CD8-positive, alpha-beta memory T cell (primary cell): ENCODE results near the gene BCAN. TPM values are rescaled to one million over a fixed set of nuclear protein-coding genes. Genes with fewer than 3 reads are reported as not detected.
A peak's percentile ranks its signal among the peaks of the same experiment; 100 is the strongest.

Experiments used
- CTCF ChIA-PET: fragments of 350-600 bp; sonication (Branson Sonifier 250); formaldehyde crosslinking; loops from one replicate; lab custom pipeline; 2021; ENCODE audit warnings: antibody characterized with exemption; lab: Charles Lee
- POLR2A ChIA-PET: fragments of 350-600 bp; sonication (Branson Sonifier 250); formaldehyde crosslinking; loops from one replicate; lab custom pipeline; 2021; ENCODE audit warnings: antibody characterized with exemption; lab: Charles Lee
- DNase-seq, 5 donors: peaks; one replicate each; pipeline versions ENCODE4 v3.0.0 to v3.0.0-alpha.2; 2020 to 2022; ENCODE audit warnings: mixed read lengths in 1 of 5
- H3K27ac ChIP-seq: one replicate; pipeline ENCODE4 v1.7.0; 2013; ENCODE audit warnings: low read depth, mild to moderate bottlenecking, low read length, moderate library complexity
- H3K27me3 ChIP-seq: 2 replicates; pipeline ENCODE4 v1.7.0; 2013; ENCODE audit warnings: low read length, mild to moderate bottlenecking; ENCODE audit not compliant: insufficient read depth, poor library complexity, severe bottlenecking
- H3K36me3 ChIP-seq: 2 replicates; pipeline ENCODE4 v1.7.0; 2013; ENCODE audit warnings: mild to moderate bottlenecking, low read length, moderate library complexity; ENCODE audit not compliant: insufficient read depth
- H3K4me1 ChIP-seq: 2 replicates; pipeline ENCODE4 v1.7.0; 2013; ENCODE audit warnings: mild to moderate bottlenecking, low read length, moderate library complexity; ENCODE audit not compliant: insufficient read depth
- H3K4me3 ChIP-seq: 2 replicates; pipeline ENCODE4 v1.7.0; 2013; ENCODE audit warnings: mild to moderate bottlenecking, low read length
- H3K9me3 ChIP-seq: 2 replicates; pipeline ENCODE4 v1.7.0; 2013; ENCODE audit warnings: mild to moderate bottlenecking, low read length
- H3K27ac Mint-ChIP-seq, 8 donors: one replicate each; pipeline ENCODE4 v1.8.0; 2020 to 2021; ENCODE audit warnings: mixed read lengths in 8 of 8, mild to moderate bottlenecking in 6 of 8, inconsistent platforms in 3 of 8, moderate library complexity in 3 of 8
- H3K27me3 Mint-ChIP-seq, 2 donors: one replicate each; pipeline ENCODE4 v1.8.0; 2020 to 2021; ENCODE audit warnings: mixed read lengths in 2 of 2, mild to moderate bottlenecking in 1 of 2, moderate library complexity in 1 of 2
- H3K36me3 Mint-ChIP-seq, 3 donors: one replicate each; pipeline ENCODE4 v1.8.0; 2020 to 2021; ENCODE audit warnings: mixed read lengths in 3 of 3, inconsistent platforms in 1 of 3, mild to moderate bottlenecking in 1 of 3
- H3K4me1 Mint-ChIP-seq, 3 donors: one replicate each; pipeline ENCODE4 v1.8.0; 2020 to 2021; ENCODE audit warnings: mixed read lengths in 3 of 3, inconsistent platforms in 1 of 3, mild to moderate bottlenecking in 1 of 3
- H3K4me3 Mint-ChIP-seq, 7 donors: one replicate each; pipeline ENCODE4 v1.8.0; 2020 to 2021; ENCODE audit warnings: mixed read lengths in 7 of 7, mild to moderate bottlenecking in 6 of 7, moderate library complexity in 4 of 7, inconsistent platforms in 2 of 7
- H3K9me3 Mint-ChIP-seq, 5 donors: one replicate each; pipeline ENCODE4 v1.8.0; 2020 to 2022; ENCODE audit warnings: mixed read lengths in 5 of 5, mild to moderate bottlenecking in 3 of 5, moderate library complexity in 2 of 5, inconsistent platforms in 1 of 5
- polyA plus RNA-seq: library from polyadenylated mRNA; unstranded; fragments of 300-500 nt; fragmentation: Illumina TruSeq; gene quantifications from one replicate; pipeline ENCODE4 v1.2.3, GENCODE V29; 2021
- total RNA-seq, 2 experiments: library from RNA; stranded (reverse); gene quantifications; one replicate each; pipeline ENCODE4 v1.2.3, GENCODE V29; 2021

BCAN gene
- not detected for total RNA-seq
- not detected for polyA plus RNA-seq

GRCh38 chr1:156641761-156642264 is at the start of gene BCAN:
Gene BCAN (plus strand): TSS chr1:156642117. CDS start chr1:156646055, 3,938 bp downstream.
- Mint-ChIP-seq H3K27me3 (peaks cover 72 to 83% of the 10 kb centered on the region in 2 donors), H3K36me3 (no peaks in the 10 kb centered on the region), H3K27ac (peak within 1 kb of the TSS in 1 of 8 donors; percentile 25), H3K4me1 (peaks cover 20 to 34% (median 22%) of the 10 kb centered on the region in 3 donors), H3K4me3 (peak within 1 kb of the TSS; percentile 22 to 86 (median 71)), H3K9me3 (peaks cover 0 to 4% (median 0%) of the 10 kb centered on the region in 5 donors)
- Histone ChIP-seq H3K4me3 (no peak within 1 kb of the TSS), H3K9me3 (no peaks in the 10 kb centered on the region), H3K4me1 (peaks cover 18% of the 10 kb centered on the region), H3K27me3 (peaks cover 51% of the 10 kb centered on the region), H3K36me3 (no peaks in the 10 kb centered on the region), H3K27ac (no peak within 1 kb of the TSS)
- POLR2A ChIA-PET, result no interaction called here
- CTCF ChIA-PET, result interaction anchor here (0.9 to 1.5 kb wide), 4 partner anchors 12 to 84 kb away, joined by 3 to 4 read pairs (median 4); no protein-coding TSS in a partner anchor
- DNase-seq, result no peak

- Histone ChIP-seq H3K4me1 (peaks cover 20% of the 10 kb centered on the region), H3K27me3 (no peaks in the 10 kb centered on the region), H3K27ac (peak overlapping the region; percentile 67), H3K9me3 (no peaks in the 10 kb centered on the region), H3K36me3 (peaks cover 8% of the 10 kb centered on the region), H3K4me3 (peak overlapping the region; percentile 70)
- POLR2A ChIA-PET, result interaction anchor here (0.5 to 2.1 kb wide), 11 partner anchors 9 to 135 kb away, joined by 3 to 10 read pairs (median 5); partner anchors contain the start of genes GPATCH4 and MEF2D
- DNase-seq, result no peak
- Mint-ChIP-seq H3K9me3 (no peaks in the 10 kb centered on the region), H3K27me3 (no peaks in the 10 kb centered on the region), H3K4me3 (peak overlapping the region; percentile 81 to 94 (median 90)), H3K27ac (peak overlapping the region; percentile 63 to 94 (median 82)), H3K36me3 (peaks cover 0 to 42% (median 7%) of the 10 kb centered on the region in 3 donors), H3K4me1 (peaks cover 20 to 24% (median 23%) of the 10 kb centered on the region in 3 donors)
- CTCF ChIA-PET, result interaction anchor here (0.9 to 3.9 kb wide), 8 partner anchors 10 to 207 kb away, joined by 3 to 22 read pairs (median 4); partner anchors contain the start of gene MEF2D
These were observed 49.6 kb upstream of the BCAN start for GRCh38 chr1:156592158-156592909.

DNA sequence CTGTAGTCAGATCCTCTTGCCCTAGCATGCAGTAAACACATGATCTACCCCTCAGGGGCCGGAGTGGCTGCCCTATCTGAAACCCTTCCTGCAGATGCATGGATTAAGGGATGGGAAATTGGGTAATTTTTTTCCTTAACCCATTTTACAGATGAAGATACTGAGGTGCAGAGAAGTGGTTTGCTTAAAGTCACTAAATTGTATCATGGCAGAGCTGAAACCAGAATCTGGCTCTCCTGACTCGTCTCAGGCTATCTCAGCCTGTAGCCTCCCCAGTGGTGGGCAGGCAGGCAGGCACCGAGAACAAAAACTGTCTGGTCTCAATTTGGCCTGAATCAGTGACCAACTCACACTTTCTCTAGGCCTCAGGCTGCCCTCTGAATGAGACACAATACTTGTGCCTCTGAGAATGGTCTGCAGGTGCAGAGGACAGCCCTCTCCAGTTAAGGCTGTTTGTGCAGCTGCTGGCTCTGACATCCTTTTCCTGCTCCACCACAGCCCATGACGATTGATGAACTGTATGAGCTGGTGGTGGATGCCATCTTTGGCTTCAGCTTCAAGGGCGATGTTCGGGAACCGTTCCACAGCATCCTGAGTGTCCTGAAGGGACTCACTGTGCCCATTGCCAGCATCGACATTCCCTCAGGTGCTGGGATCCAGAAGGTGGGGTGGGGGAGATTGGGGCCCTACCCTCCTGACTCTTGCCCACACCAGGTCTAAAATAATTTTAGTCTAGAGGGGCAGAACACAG is 48.8 kb upstream of the BCAN start:
- H3K9me3 Mint-ChIP-seq, result no peaks in the 10 kb centered on the region
- peaks cover 20% of the 10 kb centered on the region for H3K4me1 ChIP-seq
- DNase-seq, result no peak
- peak overlapping the region; percentile 63 to 90 (median 79) for H3K27ac Mint-ChIP-seq
- H3K36me3 ChIP-seq, result peaks cover 15% of the 10 kb centered on the region
- H3K27ac ChIP-seq, result no peak overlapping the region
- no peaks in the 10 kb centered on the region for H3K9me3 ChIP-seq
- H3K4me3 ChIP-seq, result no peak overlapping the region
- H3K27me3 ChIP-seq, result no peaks in the 10 kb centered on the region
- H3K4me3 Mint-ChIP-seq, result peak overlapping the region; percentile 81 to 94 (median 90)
- CTCF ChIA-PET, result interaction anchor here (0.9 to 3.9 kb wide), 8 partner anchors 9 to 207 kb away, joined by 3 to 22 read pairs (median 4); partner anchors contain the start of gene MEF2D
- H3K4me1 Mint-ChIP-seq, result peaks cover 20 to 24% (median 23%) of the 10 kb centered on the region in 3 donors
- POLR2A ChIA-PET, result no interaction called here
- H3K36me3 Mint-ChIP-seq, result peaks cover 0 to 50% (median 7%) of the 10 kb centered on the region in 3 donors
- H3K27me3 Mint-ChIP-seq, result no peaks in the 10 kb centered on the region

DNA sequence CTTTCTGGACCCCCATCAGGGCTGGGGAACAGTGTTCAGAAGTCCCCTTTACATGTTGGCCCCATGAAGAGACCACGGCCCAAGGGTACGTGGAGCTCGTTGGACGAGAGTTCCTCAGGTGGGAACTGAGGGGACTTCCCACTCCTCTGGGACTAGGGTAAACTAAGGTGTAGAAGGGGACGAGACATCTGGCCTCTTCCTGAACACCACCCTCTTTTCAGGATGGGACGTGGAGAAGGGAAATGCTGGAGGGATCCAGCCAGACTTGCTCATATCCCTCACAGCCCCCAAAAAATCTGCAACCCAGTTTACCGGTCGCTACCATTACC is 48.3 kb upstream of the BCAN start:
- Mint-ChIP-seq H3K27ac (peak overlapping the region in 1 of 8 donors; percentile 90), H3K27me3 (no peaks in the 10 kb centered on the region), H3K4me3 (peak overlapping the region in 1 of 7 donors; percentile 61), H3K36me3 (peaks cover 0 to 55% (median 7%) of the 10 kb centered on the region in 3 donors), H3K9me3 (no peaks in the 10 kb centered on the region), H3K4me1 (peaks cover 20 to 24% (median 23%) of the 10 kb centered on the region in 3 donors)
- ChIA-PET POLR2A (no interaction called here), CTCF (interaction anchor here (1.0 to 3.9 kb wide), 7 partner anchors 9 to 138 kb away, joined by 3 to 22 read pairs (median 3); partner anchors contain the start of gene MEF2D)
- DNase-seq, result no peak
- Histone ChIP-seq H3K9me3 (no peaks in the 10 kb centered on the region), H3K4me1 (peaks cover 20% of the 10 kb centered on the region), H3K4me3 (no peak overlapping the region), H3K27ac (no peak overlapping the region), H3K27me3 (no peaks in the 10 kb centered on the region), H3K36me3 (peaks cover 20% of the 10 kb centered on the region)

GRCh38 chr1:156594190-156594589 is 47.7 kb upstream of the BCAN start:
- no peak for DNase-seq
- H3K9me3 Mint-ChIP-seq, result no peaks in the 10 kb centered on the region
- no peaks in the 10 kb centered on the region for H3K27me3 ChIP-seq
- peaks cover 24% of the 10 kb centered on the region for H3K36me3 ChIP-seq
- peaks cover 20 to 24% (median 24%) of the 10 kb centered on the region in 3 donors for H3K4me1 Mint-ChIP-seq
- H3K27ac Mint-ChIP-seq, result peak overlapping the region in 4 of 8 donors; percentile 23 to 50 (median 45)
- no peak overlapping the region for H3K4me3 ChIP-seq
- H3K4me1 ChIP-seq, result peaks cover 21% of the 10 kb centered on the region
- H3K9me3 ChIP-seq, result no peaks in the 10 kb centered on the region
- ChIA-PET CTCF (interaction anchor here (0.7 to 3.9 kb wide), 7 partner anchors 12 to 208 kb away, joined by 3 to 22 read pairs (median 3); no protein-coding TSS in a partner anchor), POLR2A (no interaction called here)
- peak overlapping the region in 2 of 7 donors; percentile 45 to 61 for H3K4me3 Mint-ChIP-seq
- H3K27ac ChIP-seq, result no peak overlapping the region
- no peaks in the 10 kb centered on the region for H3K27me3 Mint-ChIP-seq
- H3K36me3 Mint-ChIP-seq, result peaks cover 0 to 59% (median 7%) of the 10 kb centered on the region in 3 donors

DNA sequence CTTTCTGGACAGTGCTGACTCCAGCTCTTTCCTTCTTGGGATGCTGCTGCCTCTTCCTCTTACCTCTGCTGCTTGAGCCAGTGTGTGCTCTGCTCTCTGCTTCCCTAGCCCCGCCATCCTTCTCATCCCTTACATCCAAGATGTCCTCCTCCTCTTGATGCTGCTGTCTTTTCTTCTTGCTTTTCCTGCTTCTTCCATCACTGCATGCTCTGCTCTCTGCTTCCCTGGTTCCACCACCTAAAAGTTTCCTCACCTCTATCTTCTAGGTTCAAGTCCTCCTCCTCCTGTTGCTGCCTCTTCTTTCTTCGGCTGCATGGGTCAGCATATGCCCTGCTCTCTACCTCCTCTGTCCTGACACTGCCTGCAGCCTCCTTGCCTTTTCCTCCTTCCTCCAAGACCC is 46.9 kb upstream of the BCAN start:
- CTCF ChIA-PET, result interaction anchor here (1.1 to 3.5 kb wide), 4 partner anchors 13 to 139 kb away, joined by 3 to 13 read pairs (median 3); no protein-coding TSS in a partner anchor
- peak overlapping the region in 5 of 8 donors; percentile 1 to 92 (median 53) for H3K27ac Mint-ChIP-seq

DNA sequence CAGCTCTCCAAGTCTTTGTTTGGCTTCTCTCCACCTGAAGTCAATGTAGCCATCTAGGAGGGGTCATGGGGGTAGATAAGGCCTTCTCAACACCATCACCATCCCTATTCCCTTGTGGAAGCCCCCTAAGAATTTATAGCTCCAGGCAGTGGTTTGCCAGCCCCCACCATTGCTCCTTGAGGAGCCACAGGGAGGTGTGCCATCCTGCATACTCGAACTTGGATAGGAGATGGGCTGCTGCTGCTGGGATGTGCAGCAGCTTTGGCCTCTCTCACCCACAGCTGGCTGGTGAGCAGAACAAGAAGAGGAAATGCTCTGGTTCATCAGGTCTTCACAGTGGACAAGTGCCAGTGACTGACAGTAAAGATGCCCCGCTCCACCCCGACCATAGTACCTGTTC is 45.5 kb upstream of the BCAN start:
- CTCF ChIA-PET, result interaction anchor here (1.4 to 3.5 kb wide), 2 partner anchors 12 to 139 kb away, joined by 3 to 13 read pairs; no protein-coding TSS in a partner anchor
- H3K4me3 Mint-ChIP-seq, result no peak overlapping the region
- H3K36me3 ChIP-seq, result peaks cover 24% of the 10 kb centered on the region
- no peaks in the 10 kb centered on the region for H3K27me3 ChIP-seq
- POLR2A ChIA-PET, result no interaction called here
- H3K9me3 ChIP-seq, result no peaks in the 10 kb centered on the region
- no peak overlapping the region for H3K27ac ChIP-seq
- H3K27me3 Mint-ChIP-seq, result no peaks in the 10 kb centered on the region
- peak overlapping the region in 4 of 8 donors; percentile 0 to 88 (median 40) for H3K27ac Mint-ChIP-seq
- no peaks in the 10 kb centered on the region for H3K9me3 Mint-ChIP-seq
- no peak for DNase-seq
- H3K4me1 Mint-ChIP-seq, result peaks cover 31 to 36% (median 35%) of the 10 kb centered on the region in 3 donors
- peaks cover 29% of the 10 kb centered on the region for H3K4me1 ChIP-seq
- H3K36me3 Mint-ChIP-seq, result peaks cover 0 to 65% (median 7%) of the 10 kb centered on the region in 3 donors
- H3K4me3 ChIP-seq, result no peak overlapping the region

More for the DNA sequence above, 46.9 kb upstream of the BCAN start:
- Histone ChIP-seq H3K4me3 (no peak overlapping the region), H3K27ac (no peak overlapping the region), H3K4me1 (peaks cover 29% of the 10 kb centered on the region), H3K27me3 (no peaks in the 10 kb centered on the region), H3K9me3 (no peaks in the 10 kb centered on the region), H3K36me3 (peaks cover 24% of the 10 kb centered on the region)
- Mint-ChIP-seq H3K36me3 (peaks cover 0 to 64% (median 7%) of the 10 kb centered on the region in 3 donors), H3K9me3 (no peaks in the 10 kb centered on the region), H3K4me1 (peaks cover 27 to 30% (median 30%) of the 10 kb centered on the region in 3 donors), H3K4me3 (peak overlapping the region in 1 of 7 donors; percentile 61), H3K27me3 (no peaks in the 10 kb centered on the region)
- POLR2A ChIA-PET, result no interaction called here
- no peak for DNase-seq
